Pons (tissue), 1 donor: ENCODE data around the gene TMEM52.

Source experiments
- DNase-seq: peaks from one replicate; pipeline ENCODE4 v3.0.0-alpha.2; 2016; ENCODE audit warnings: low spot score

TMEM52 gene

DNA sequence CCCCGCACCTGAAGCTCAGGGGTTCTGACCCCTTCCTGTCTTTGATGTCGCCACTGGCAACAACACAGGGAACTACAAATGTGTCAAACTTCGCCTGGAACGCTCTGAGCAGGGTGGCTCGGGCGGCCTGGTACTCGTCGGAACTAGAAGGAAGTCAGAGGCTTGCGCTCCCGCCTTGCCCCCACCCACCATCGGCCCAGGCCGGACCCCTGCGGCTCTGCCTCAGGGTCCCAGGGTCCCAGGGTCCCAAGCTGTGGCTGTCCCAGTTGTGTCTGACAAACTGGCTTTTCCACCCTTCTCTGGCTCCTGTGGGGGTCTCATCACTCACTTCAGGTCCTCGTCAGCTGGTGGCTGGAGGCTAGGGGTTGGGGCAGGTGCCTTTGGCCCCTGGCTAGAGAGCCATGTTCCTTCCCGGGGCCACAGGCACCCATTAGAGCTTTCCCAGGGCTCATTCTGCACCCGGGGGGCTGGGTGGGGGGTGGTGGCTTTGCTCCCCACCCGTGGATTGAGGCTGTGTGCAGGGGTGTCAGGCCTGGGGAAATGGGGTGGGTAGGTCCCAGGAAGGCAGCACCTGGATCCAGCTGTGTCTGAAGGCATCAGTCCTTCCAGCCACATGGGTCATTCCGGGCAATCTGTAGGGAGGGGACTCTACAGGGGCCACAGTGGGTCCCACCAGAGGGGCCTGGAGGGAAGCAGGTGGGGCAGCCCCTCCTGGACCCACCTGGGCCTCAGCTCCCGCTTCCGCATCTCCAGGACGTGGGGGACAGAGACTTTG is 8.0 kb upstream of the TMEM52 start:
- no peak for DNase-seq

DNA sequence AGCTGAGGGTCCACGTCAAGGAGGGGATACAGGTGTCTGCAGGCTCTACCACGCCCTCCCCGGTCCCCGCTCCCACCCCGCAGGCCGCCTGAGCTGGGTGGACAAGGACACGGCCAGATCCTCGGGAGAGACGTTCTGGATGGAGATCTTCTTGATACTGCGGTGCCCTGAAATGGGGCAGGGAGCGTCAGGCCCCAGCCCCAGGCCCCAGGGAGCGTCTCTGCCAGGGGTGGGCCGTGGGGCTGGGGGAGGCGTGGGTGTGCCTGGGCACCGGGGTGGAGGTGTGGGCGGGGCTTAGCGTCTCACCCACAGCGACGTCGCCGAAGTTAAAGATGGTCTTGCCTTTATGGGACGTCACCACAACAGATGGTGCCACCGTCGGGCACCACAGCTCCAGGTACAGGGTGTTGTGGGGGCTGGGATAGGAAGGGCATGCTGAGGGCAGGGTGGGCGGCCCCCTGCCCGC is 7.3 kb upstream of the TMEM52 start:
- no peak for DNase-seq

DNA sequence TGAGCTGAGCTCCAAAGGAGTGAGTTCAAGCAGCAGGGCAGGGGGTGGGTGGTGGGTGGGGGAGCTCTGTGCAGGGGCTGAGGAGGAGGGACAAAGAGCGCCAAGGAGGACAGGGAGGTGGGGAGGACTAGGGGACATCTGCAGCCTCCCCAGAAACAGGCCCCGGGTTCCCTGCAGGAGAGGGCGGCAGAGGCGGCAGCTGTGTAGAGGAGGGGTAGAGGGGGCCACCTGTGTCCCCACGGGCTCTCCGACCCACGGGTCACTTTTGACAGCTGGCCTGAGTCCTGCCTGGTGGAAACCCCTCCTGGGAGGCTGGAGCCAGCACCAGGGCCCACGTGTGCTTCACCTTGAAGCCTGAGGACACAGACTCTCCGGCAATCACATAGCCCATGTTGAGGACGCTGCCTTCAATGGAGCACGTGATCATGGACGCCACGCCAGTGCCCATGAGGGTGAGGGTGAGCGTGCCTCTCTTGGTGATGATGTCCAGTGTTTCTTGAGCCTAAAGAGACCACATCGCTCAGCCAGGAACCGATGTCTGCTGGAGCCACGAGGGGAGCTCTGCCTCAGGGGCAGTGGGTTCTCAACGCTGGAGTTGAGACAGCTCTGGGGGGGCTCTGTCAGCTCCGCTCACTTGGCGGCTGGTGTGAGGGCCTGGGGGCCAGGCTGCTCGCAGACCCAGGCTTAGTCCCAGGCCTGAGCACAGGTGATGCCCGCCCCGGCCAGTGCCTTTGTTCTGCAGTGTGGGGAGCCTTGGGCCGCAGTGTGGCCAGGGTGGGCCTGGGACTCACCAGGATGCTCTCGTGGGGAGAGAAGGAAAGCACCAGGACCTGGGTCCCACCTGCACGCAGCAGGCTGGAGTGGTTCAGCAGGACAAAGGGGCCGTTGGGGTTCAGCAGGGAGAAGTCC is 6.6 kb upstream of the TMEM52 start:
- no peak for DNase-seq

DNA sequence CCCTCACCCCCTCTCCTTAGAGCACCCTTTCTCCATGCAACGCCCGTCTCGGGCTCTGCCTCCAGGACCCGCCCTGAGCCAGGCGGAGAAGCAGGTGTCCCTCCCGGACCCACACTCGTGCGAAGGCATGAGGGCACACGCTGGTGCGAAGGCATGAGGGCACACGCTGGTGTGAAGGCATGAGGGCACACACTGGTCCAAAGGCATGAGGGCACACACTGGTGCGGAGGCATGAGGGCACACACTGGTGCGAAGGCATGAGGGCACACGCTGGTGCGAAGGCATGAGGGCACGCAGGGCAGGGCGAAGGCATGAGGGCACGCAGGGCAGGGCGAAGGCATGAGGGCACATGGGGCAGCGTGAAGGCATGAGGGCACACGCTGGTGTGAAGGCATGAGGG is 5.8 kb upstream of the TMEM52 start:
- DNase-seq = no peak

DNA sequence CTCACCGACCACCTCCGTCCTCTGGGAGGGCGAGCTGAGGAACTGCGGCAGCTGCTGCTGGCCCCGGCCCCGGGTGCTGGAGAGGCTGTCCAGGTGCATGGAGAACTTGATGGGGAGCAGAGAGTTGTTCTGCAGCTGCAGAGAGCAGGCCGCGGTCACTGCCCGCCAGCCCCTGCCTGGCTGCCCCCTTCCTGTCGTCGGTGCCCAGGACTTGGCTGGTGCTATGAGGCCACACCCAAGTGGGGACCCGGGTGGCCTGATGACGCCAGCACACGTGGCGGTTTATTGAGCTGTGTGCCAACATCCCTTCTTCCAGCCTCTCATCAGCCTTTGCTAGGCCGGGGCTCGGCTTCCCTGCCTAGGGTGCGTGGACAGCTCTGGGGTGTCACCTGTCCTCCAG is 5.3 kb upstream of the TMEM52 start:
- DNase-seq = no peak

DNA sequence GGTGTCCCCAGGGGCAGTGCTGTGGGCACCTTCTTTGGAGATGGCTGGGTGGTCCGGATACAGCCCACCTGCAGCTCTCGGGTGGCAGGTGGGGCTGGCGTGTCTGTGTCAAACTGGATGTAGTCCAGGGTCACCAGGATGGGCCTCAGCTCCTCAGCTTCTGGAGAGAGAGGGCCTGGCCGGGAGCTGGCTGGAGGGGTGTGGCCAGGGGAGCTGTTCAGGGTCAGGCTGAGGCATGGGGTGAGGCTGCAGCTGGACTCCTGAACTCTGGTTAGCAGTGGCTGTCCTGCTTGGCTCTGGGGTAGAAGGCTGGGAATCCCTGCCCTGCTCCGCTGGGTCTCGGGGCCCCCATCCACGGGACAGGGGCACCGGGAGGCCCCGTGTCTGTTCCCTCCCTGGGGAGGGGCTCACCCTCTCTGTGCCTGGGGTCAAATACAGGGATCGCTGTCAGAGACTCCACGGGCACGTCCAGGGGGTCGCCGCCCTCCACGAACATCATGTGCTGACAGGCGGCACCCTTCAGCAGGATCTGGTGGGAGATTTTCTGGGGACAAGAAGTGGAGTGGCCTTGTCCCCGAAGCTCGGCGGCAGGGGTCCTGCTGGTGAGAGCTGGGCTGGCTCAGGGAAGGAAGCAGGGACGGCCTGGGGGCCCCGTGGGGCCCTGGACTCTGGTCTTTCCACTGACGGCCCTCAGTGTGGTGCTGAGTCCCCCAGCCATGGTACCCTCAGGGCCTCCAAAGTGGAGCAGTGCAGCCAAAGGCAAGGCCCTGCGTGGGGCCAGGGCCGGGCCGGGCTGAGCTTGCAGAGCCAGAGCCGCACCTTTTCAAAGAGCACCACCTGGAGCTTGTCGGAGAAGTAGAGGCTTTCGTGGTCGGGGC is 4.1 kb upstream of the TMEM52 start:
- DNase-seq = no peak

DNA sequence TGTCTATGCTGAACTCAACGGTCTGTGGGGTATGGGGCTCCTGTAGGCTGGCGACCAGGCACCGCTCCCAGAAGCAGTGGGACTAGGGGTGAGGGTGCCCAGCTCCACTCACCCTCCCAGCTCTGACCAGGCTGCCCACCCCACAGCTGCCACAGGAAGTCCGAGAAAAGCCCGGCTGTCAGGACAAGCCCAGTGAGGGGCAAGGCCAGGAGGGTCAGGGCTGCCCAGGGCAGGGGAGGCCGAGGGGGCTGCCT is 3.5 kb upstream of the TMEM52 start:
- no peak for DNase-seq

DNA sequence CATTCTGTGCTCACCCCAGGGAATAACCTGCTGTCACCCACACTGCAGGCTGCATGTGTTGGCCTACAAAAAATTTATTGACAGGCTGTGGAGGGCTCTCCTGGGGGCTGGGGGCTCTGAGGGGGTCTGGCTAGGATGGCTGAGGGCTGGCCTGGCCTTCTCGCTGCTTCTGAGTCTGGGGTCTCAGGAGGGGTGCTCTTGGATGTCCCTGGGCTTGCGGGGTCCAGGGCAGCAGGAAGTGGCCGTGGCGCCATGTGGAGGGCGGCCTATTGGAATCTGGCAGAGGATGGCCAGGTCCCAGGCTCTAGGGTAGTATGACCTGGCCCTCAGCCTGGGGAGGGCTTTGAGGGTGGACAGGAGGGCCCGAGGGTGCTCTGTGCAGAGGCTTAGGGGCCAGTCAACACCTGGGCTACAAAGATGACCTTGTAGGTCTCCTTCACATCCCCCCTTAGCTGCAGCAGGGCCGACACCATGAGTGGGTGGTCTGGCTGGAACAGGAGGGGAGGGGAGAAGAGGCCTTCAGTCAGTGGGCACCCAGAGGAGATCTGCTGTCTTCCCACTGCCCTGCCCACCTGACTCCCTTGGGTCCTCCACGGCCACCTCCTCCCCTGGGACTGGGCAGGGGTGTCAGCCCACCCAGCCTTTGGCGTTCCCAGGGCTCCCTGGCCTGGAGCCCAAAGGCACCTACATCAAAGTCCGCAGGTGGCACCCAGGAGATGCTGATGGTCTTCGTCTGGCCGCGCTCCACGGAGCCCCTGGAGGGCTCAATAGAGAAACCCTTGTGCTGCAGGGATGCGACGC is 3.0 kb upstream of the TMEM52 start:
- no peak for DNase-seq

DNA sequence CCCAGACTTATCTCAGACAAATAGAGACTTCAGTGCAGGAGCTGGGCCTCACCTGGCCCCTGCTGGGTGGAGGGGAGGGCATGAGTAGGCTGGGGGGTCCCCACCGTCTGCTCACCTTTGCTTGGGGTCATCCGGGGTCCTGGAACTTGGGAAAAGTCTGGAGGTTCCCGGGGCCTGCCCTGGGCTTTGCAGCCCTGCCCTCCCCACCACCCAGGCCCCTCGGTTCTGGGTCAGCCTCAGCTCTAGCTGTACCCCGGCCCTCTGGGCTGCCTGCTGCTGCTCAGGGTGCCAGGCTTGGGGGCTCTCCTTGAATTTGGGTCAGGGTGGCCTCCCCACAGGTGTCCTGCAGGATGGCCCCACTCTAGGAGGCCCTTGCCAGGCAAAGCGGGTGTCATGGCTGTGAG is 2.4 kb upstream of the TMEM52 start:
- DNase-seq = no peak

DNA sequence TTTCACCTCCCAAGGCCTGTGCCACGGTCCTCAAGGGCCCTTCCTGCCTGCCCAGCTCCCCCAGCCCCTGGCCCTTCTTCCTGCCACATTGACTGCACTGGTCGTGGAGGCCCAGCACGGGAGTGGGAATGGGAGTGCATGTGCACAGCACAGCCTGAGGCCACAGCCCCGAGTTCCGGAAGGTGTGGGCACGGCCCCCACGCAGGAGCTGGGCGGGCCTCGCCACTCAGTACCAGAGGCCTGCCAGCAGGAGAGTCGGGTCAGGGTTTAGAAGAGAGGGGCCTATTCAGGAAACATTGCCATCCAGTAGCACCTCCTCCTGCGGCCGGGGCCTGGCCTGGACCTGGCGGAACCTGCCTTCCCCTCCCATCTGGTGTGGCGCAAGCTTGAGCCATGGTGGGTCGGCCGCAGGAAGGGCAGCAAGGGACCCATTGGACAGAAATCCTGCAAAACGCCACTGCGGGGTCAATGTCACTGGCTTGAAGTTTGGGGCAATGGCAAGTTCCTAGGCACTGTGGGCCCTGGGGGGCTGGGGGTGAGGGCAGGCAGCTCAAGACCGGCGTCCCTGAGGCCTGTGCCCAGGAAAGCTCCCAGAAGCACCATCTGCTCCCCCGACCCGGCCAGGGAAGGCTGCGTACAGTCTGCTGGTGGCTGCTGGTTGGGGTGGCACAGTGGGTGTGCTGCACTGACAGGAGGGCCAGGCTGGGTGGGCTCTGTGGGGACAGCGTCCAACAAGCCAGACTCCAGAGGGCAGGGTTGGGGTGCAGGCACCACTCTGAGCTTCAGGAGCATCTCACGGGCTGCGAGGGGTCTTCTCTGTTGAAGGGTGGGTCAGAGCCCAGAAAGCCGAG is 1.8 kb upstream of the TMEM52 start:
- DNase-seq = no peak

DNA sequence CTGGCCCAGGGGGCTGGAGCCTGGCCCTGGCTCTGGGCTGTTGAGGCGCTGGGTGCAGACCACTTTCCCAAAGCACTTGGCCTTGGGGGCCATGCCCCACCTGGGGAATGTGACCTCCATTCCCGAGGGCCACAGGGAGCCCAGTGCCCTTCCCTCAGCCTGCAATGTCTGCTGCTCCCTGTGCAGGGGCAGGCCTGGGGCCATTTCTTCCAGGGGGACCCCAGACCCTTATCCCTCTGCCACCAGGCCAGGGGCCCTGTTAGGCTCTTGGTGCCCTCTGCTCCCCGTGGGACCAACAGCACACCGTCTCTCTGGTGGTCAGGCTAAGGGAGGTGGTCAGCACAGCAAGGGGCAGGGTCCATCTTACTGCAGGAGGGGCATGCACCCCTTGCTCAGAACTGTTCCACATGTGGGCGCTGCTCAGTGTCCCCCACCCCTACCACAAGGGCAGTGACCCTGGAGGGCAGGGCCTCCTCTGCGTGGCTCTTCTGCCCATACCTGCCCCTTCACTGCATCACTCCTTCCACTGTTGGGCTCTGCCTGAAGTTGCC is 1.1 kb upstream of the TMEM52 start:
- DNase-seq = no peak

DNA sequence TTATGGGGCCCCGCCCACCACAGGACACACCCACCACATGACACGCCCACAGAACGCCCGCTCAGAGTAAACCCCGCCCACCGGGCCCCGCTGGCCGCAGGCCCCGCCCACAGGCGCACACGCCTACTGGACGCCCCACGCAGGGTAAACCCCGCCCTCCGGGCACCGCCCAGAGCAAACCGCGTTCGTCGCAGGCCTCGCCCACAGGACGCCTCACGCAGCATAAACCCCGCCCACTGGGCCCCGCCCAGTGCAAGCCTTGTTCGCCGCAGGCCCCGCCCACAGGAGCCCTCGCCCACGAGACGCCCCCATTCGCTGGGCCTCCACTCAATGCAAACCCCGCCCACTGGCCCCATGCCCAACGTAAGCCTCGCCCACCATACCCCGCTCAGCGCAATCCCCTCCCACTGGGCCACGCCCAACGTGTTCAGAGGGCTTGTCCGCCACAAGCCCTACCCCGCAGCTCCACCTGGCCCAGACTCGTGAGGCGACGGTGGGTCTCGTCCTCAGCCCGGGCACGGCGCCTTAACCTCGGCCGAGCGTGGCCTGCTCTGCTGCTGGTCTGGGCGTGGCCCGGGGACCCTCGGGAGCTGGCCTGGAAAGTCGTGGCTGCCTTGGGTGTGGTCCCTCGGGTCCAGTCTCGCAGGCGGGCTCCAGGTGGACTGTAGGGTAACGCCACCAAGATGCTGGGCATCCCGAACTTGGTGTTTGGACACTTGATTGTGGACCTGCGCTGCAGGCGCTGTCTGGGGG is 401 bp upstream of the TMEM52 start:
- DNase-seq = peak; percentile 91

DNA sequence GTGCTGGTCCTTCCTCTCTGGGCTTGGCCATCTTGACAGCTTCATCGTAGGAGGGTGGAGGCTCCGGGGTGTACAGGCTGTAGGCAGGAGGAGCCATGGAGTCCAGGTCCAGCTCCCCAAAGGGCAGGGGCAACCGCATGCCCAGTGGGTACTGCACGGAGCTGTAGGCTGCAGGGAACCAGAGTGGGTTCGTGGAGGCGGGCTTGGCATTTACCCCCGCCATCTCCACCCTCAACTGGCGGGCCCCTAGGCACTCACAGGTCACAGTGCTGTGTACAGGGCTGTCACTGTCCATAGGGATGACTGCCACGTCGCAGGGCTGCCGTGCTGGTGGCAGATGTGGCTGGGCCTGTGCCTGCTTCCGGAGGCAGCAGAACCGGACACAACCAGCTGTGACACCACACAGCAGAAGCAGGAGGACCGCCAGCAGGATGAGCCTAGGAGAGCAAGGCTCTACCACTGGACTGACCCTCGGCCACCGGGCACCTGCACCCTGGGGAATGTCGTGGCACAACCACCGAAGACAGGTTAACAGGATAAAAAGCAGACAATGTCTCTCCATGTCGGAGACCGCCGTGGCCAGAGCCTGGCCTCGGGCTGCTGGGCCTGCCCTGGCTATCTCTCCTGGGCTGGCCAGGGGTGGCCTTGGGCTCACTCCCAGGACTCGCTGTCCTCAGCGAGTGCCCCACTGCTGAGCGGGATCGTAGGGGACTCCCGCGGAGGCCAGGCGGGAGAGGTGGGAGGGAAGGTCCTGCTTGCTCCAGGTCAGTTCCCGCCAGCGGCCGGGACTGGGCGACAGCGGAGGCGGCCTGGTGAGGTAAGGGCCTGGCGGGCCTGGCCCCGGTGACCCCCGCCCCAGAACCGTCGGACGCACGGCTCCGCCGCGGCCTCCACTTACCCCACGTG is 831 bp downstream of the TMEM52 start:
- DNase-seq = no peak

DNA sequence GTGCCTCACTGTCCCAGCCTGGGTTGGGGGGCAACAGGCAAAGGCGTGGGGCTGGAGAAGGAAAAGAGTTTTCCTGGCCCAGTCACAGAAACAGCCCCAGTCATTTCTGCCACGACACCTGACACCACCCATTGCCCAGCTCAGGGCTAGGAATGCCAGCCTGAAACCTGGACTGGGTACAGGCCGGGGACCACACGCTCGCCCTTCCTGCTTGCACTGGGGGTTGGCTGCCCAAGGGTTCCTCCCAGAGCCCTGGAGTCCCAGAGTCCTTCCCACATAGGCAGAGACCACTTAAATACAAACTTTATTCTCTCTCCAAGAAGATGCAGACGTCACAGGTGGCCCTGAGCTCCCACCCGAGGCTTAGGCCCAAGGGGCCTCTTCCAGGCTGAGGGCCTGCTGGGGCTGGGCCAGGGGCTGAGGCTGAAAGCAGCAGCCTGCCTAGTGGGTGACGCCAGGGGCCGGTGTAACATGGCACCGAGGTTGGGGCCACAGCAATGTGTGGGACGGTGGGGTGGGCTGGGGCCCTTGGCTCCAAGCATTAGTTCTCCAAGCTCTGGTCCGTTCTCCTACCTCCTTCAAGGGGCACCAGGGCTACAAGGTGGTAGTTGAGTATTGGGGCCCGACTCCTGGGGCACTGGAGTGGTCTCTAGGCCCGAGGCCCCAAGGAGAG is 1.6 kb downstream of the TMEM52 start:
- no peak for DNase-seq

DNA sequence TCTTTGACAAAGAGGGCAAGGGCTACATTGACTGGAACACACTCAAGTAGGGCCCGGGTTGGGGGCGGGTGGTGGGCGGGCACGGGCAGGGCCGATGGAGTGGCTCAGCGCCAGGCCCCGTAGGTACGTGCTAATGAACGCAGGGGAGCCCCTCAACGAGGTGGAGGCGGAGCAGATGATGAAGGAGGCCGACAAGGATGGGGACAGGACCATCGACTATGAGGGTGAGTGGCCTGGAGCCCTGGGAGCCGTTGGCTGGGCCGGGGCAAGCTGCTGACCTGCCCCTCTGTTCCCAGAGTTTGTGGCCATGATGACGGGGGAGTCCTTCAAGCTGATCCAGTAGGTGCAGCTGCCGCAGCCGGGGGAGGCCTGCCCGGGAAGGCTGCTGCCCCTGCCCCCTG is 2.2 kb downstream of the TMEM52 start:
- no peak for DNase-seq

DNA sequence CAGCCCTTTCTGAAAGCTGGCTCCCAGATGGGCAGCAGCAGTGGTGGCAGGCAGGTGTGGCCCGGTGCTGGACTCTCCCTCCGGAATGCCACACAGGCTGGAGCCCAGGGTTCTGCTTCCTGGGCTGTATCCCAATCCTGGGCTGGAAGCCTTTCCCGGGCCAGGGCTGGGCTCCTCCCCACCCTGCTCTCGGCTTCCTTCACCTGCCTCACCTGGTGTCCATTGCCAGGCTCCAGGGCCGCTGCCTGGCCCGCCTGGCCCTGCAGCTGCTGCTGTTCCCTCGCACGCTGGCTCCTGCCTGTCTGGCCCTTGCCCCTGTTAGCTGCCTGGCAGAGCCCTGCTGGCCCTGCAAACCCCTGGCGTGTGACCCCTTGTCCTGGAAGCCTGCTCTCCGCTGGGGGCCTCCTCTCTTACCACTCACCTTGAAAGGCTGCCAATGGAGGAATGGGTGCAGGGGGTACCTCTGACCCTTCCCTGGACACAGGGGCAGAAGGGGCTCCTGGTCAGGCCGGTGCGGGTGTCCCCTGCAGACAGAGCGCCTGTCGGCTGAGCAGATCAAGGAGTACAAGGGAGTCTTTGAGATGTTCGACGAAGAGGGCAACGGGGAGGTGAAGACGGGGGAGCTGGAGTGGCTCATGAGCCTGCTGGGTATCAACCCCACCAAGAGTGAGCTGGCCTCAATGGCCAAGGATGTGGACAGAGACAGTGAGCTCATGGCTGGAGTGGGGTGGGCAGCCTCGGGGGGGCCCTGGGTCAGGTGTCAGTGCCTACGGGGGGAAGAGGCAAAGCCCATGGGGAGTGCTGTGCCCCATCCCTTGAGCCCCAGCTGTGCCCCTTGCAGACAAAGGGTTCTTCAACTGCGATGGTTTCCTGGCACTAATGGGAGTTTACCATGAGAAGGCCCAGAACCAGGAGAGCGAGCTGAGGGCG is 2.9 kb downstream of the TMEM52 start:
- no peak for DNase-seq
